Measurements from ENCODE around the gene PRL. TPM values are rescaled to one million over a fixed set of nuclear protein-coding genes. Genes with fewer than 3 reads are reported as not detected.

Gene PRL
- total and polyA plus RNA-seq, 2 donors (not counting 1 experiment from before 2014, with no cell fraction given) = not detected

GRCh38 chr6:22251348-22251747, 45.5 kb downstream of the PRL start:
- H3K79me2 ChIP-seq (ENCODE audit: control insufficient read depth, insufficient read depth, low read length) = no peaks in the 10 kb centered on the region
- H4K20me1 ChIP-seq (ENCODE audit: control insufficient read depth, extremely low read depth, insufficient read depth, low read length) = no peaks in the 10 kb centered on the region
- H3K27me3 ChIP-seq (ENCODE audit: control insufficient read depth, insufficient read depth, low read length) = no peaks in the 10 kb centered on the region
- no peaks in the 10 kb centered on the region for H3K9me3 ChIP-seq (ENCODE audit: control insufficient read depth, insufficient read depth, low read depth, low read length)
- peak; percentile 58 to 78 for DNase-seq (ENCODE audit: low read depth in 2 of 2)
- peak overlapping the region; percentile 23 for H3K4me2 ChIP-seq (ENCODE audit: extremely low read depth, insufficient read depth, low read length)
- H3K4me1 ChIP-seq (ENCODE audit: control insufficient read depth, extremely low read depth, insufficient read depth, low read length) = peaks cover 8% of the 10 kb centered on the region
- H3K9ac ChIP-seq (ENCODE audit: insufficient read depth, low read length) = no peak overlapping the region
- no peak overlapping the region for H3K4me3 ChIP-seq (replicated peaks in 1 of 4; ENCODE audit: control extremely low read depth in 1 of 4, insufficient read depth in 1 of 4, low read depth in 3 of 4, low read length in 4 of 4)
- TF ChIP-seq CTCF (conservative IDR thresholded peaks at IDR 0.05 in 1 of 2, IDR thresholded peaks at IDR 0.05 in 1 of 2; ENCODE audit: low read depth in 1 of 2, low read length in 2 of 2) (no peak), EZH2 (IDR thresholded peaks at IDR 0.05; ENCODE audit: low read length, missing control alignments) (no peak)
- no peak overlapping the region for H3K27ac ChIP-seq (ENCODE audit: insufficient read depth, low read length)
- no peak overlapping the region for H2AFZ ChIP-seq (ENCODE audit: low read length)
- H3K36me3 ChIP-seq (ENCODE audit: control insufficient read depth, insufficient read depth, low read length) = no peaks in the 10 kb centered on the region

- no peaks in the 10 kb centered on the region for H4K20me1 ChIP-seq (ENCODE audit: control insufficient read depth, extremely low read depth, insufficient read depth, low read length)
- no peak overlapping the region for H3K9ac ChIP-seq (ENCODE audit: insufficient read depth, low read length)
- no peaks in the 10 kb centered on the region for H3K9me3 ChIP-seq (ENCODE audit: control insufficient read depth, insufficient read depth, low read depth, low read length)
- no peaks in the 10 kb centered on the region for H3K27me3 ChIP-seq (ENCODE audit: control insufficient read depth, insufficient read depth, low read length)
- no peak overlapping the region for H3K27ac ChIP-seq (ENCODE audit: insufficient read depth, low read length)
- no peaks in the 10 kb centered on the region for H3K79me2 ChIP-seq (ENCODE audit: control insufficient read depth, insufficient read depth, low read length)
- TF ChIP-seq EZH2 (IDR thresholded peaks at IDR 0.05; ENCODE audit: low read length, missing control alignments) = no peak
- TF ChIP-seq CTCF (conservative IDR thresholded peaks at IDR 0.05 in 1 of 2, IDR thresholded peaks at IDR 0.05 in 1 of 2; ENCODE audit: low read depth in 1 of 2, low read length in 2 of 2) = no peak
- H3K4me1 ChIP-seq (ENCODE audit: control insufficient read depth, extremely low read depth, insufficient read depth, low read length) = peaks cover 8% of the 10 kb centered on the region
- no peak overlapping the region for H2AFZ ChIP-seq (ENCODE audit: low read length)
- no peak for DNase-seq (ENCODE audit: low read depth in 2 of 2)
- no peak overlapping the region for H3K4me3 ChIP-seq (replicated peaks in 1 of 4; ENCODE audit: control extremely low read depth in 1 of 4, insufficient read depth in 1 of 4, low read depth in 3 of 4, low read length in 4 of 4)
- no peak overlapping the region for H3K4me2 ChIP-seq (ENCODE audit: extremely low read depth, insufficient read depth, low read length)
- no peaks in the 10 kb centered on the region for H3K36me3 ChIP-seq (ENCODE audit: control insufficient read depth, insufficient read depth, low read length)
Measured at GRCh38 chr6:22250486-22250885, 46.4 kb downstream of the PRL start.

GRCh38 chr6:22249711-22250350, 47.0 kb downstream of the PRL start:
- H2AFZ ChIP-seq (ENCODE audit: low read length) = no peak overlapping the region
- H3K27me3 ChIP-seq (ENCODE audit: control insufficient read depth, insufficient read depth, low read length) = no peaks in the 10 kb centered on the region
- H3K9me3 ChIP-seq (ENCODE audit: control insufficient read depth, insufficient read depth, low read depth, low read length) = no peaks in the 10 kb centered on the region
- H3K36me3 ChIP-seq (ENCODE audit: control insufficient read depth, insufficient read depth, low read length) = no peaks in the 10 kb centered on the region
- peaks cover 8% of the 10 kb centered on the region for H3K4me1 ChIP-seq (ENCODE audit: control insufficient read depth, extremely low read depth, insufficient read depth, low read length)
- no peak overlapping the region for H3K4me2 ChIP-seq (ENCODE audit: extremely low read depth, insufficient read depth, low read length)
- DNase-seq (ENCODE audit: low read depth in 2 of 2) = no peak
- H3K79me2 ChIP-seq (ENCODE audit: control insufficient read depth, insufficient read depth, low read length) = no peaks in the 10 kb centered on the region
- H3K4me3 ChIP-seq (replicated peaks in 1 of 4; ENCODE audit: control extremely low read depth in 1 of 4, insufficient read depth in 1 of 4, low read depth in 3 of 4, low read length in 4 of 4) = no peak overlapping the region
- TF ChIP-seq EZH2 (IDR thresholded peaks at IDR 0.05; ENCODE audit: low read length, missing control alignments) = no peak
- no peak for TF ChIP-seq CTCF (conservative IDR thresholded peaks at IDR 0.05 in 1 of 2, IDR thresholded peaks at IDR 0.05 in 1 of 2; ENCODE audit: low read depth in 1 of 2, low read length in 2 of 2)
- no peak overlapping the region for H3K9ac ChIP-seq (ENCODE audit: insufficient read depth, low read length)
- no peak overlapping the region for H3K27ac ChIP-seq (ENCODE audit: insufficient read depth, low read length)
- H4K20me1 ChIP-seq (ENCODE audit: control insufficient read depth, extremely low read depth, insufficient read depth, low read length) = no peaks in the 10 kb centered on the region
